T-cell (primary cell): ENCODE results near the gene CDK9. TPM values are rescaled to one million over a fixed set of nuclear protein-coding genes. Genes with fewer than 3 reads are reported as not detected.
"Not testable (repeated sequence)": the region's sequence is repeated elsewhere in the genome, so short reads cannot be mapped to it uniquely, and the experiment has no call there.

ENCODE experiments used
- ATAC-seq, 4 experiments: fragments of 200-7000 bp in 3 of 4; fragments of 150-1000 bp in 1 of 4; cut with Tn5 transposase; replicated peaks in 1 of 4; 1 replicate in 3 of 4; 2 replicates in 1 of 4; pipeline ENCODE4 v1.10.0; 2021; ENCODE audit warnings: moderate library complexity in 3 of 4, mild to moderate bottlenecking in 2 of 4, moderate number of reproducible peaks in 1 of 4
- CTCF ChIA-PET, 2 donors: fragments of 300-600 bp; sonication (Branson Sonifier 250); formaldehyde crosslinking; loops; one replicate each; lab custom pipeline; 2022; ENCODE audit warnings: antibody characterized with exemption in 2 of 2; lab: Charles Lee
- POLR2A ChIA-PET, 2 donors: fragments of 300-600 bp; sonication (Branson Sonifier 250); formaldehyde crosslinking; loops; one replicate each; lab custom pipeline; 2022; ENCODE audit warnings: antibody characterized with exemption in 2 of 2; lab: Charles Lee
- DNase-seq, 35 experiments: peaks; one replicate each; pipeline versions ENCODE4 v3.0.0 to v3.0.0-alpha.2; 2013 to 2023
- H3K27ac ChIP-seq: one replicate; pipeline ENCODE4 v1.5.1; 2013; ENCODE audit warnings: low read length
- H3K27me3 ChIP-seq, 2 experiments: replicated peaks in 1 of 2; 1 replicate in 1 of 2; 2 replicates in 1 of 2; pipeline versions ENCODE4 v1.6.1 to v1.7.0; 2013; ENCODE audit warnings: low read length in 1 of 2, mixed read lengths in 1 of 2; ENCODE audit not compliant: control insufficient read depth in 2 of 2, insufficient read depth in 2 of 2; ENCODE audit errors: extremely low read depth in 1 of 2
- H3K36me3 ChIP-seq, 2 donors: 1 replicate in 1 of 2; 2 replicates in 1 of 2; pipeline versions ENCODE4 v1.6.1 to v1.7.0; 2013; ENCODE audit warnings: low read length in 1 of 2; ENCODE audit not compliant: control insufficient read depth in 2 of 2, insufficient read depth in 1 of 2; ENCODE audit errors: extremely low read depth in 1 of 2
- H3K4me1 ChIP-seq, 2 experiments: 1 replicate in 1 of 2; 2 replicates in 1 of 2; pipeline versions ENCODE4 v1.6.1 to v1.7.0; 2013; ENCODE audit warnings: low read length in 2 of 2, mixed read lengths in 1 of 2; ENCODE audit not compliant: insufficient read depth in 2 of 2, control insufficient read depth in 1 of 2; ENCODE audit errors: extremely low read depth in 1 of 2
- H3K4me3 ChIP-seq, 2 donors: 1 replicate in 1 of 2; 2 replicates in 1 of 2; pipeline versions ENCODE4 v1.5.1 to v1.7.0; 2013; ENCODE audit warnings: mild to moderate bottlenecking in 2 of 2, low read length in 1 of 2, moderate library complexity in 1 of 2; ENCODE audit not compliant: control insufficient read depth in 1 of 2; ENCODE audit errors: extremely low read depth in 1 of 2
- H3K9me3 ChIP-seq: 2 replicates; pipeline ENCODE4 v1.7.0; 2013
- H3K27ac Mint-ChIP-seq, 2 donors: one replicate each; pipeline ENCODE4 v1.8.0; 2020 to 2021; ENCODE audit warnings: mild to moderate bottlenecking in 2 of 2, mixed read lengths in 2 of 2
- H3K27me3 Mint-ChIP-seq, 2 donors: one replicate each; pipeline ENCODE4 v1.8.0; 2021 to 2022; ENCODE audit warnings: mixed read lengths in 2 of 2
- H3K36me3 Mint-ChIP-seq: one replicate; pipeline ENCODE4 v1.8.0; 2021; ENCODE audit warnings: mixed read lengths
- H3K4me1 Mint-ChIP-seq, 3 donors: one replicate each; pipeline ENCODE4 v1.8.0; 2020 to 2022; ENCODE audit warnings: mixed read lengths in 3 of 3, mild to moderate bottlenecking in 1 of 3
- H3K4me3 Mint-ChIP-seq, 3 donors: one replicate each; pipeline ENCODE4 v1.8.0; 2020 to 2022; ENCODE audit warnings: mild to moderate bottlenecking in 3 of 3, mixed read lengths in 3 of 3, moderate library complexity in 3 of 3
- H3K9me3 Mint-ChIP-seq, 3 donors: one replicate each; pipeline ENCODE4 v1.8.0; 2020 to 2022; ENCODE audit warnings: mixed read lengths in 3 of 3
- WGBS: methylation state at CpG from one replicate; pipeline ENCODE4 v1.1.5; 2013; ENCODE audit warnings: missing lambda C conversion rate; ENCODE audit not compliant: insufficient coverage; 5-methylcytosine and 5-hydroxymethylcytosine counted together
- total RNA-seq, 35 experiments: library from RNA in 6 of 35; stranded (reverse) in 6 of 35; fragments of 120-200 nt in 1 of 35; gene quantifications; one replicate each; pipeline versions ENCODE4 v1.2.1 to v1.2.4 and lab custom pipeline; 2013 to 2026

The CDK9 gene
- total RNA-seq, 5 donors from 2014 or later (not counting 1 experiment from before 2014, with no cell fraction given), result 108 to 159 (median 147) TPM

GRCh38 chr9:127829205-127829906, 43.5 kb downstream of the CDK9 start:
- peaks cover 7 to 16% (median 10%) of the 10 kb centered on the region in 3 donors for H3K4me1 Mint-ChIP-seq
- H3K4me3 Mint-ChIP-seq, result no peak overlapping the region
- ATAC-seq, result no peak
- Histone ChIP-seq H3K27me3 (peaks cover 0 to 6% of the 10 kb centered on the region in 2 experiments), H3K9me3 (no peaks in the 10 kb centered on the region), H3K27ac (no peak overlapping the region), H3K4me3 (no peak overlapping the region), H3K4me1 (peaks cover 2 to 5% of the 10 kb centered on the region in 2 experiments), H3K36me3 (peaks cover 0 to 5% of the 10 kb centered on the region in 2 donors)
- peaks cover 3% of the 10 kb centered on the region for H3K36me3 Mint-ChIP-seq
- no peak for DNase-seq
- 83% methylated on average over 4 of the region's 6 CpGs for WGBS
- H3K27ac Mint-ChIP-seq, result peak overlapping the region; percentile 6 to 70
- H3K27me3 Mint-ChIP-seq, result no peaks in the 10 kb centered on the region
- H3K9me3 Mint-ChIP-seq, result no peaks in the 10 kb centered on the region
- CTCF ChIA-PET, result no interaction called here
- POLR2A ChIA-PET, result no interaction called here

GRCh38 chr9:127832248-127832647, 46.4 kb downstream of the CDK9 start:
- Mint-ChIP-seq H3K27me3 (no peaks in the 10 kb centered on the region), H3K4me1 (peaks cover 7 to 13% (median 10%) of the 10 kb centered on the region in 3 donors), H3K9me3 (no peaks in the 10 kb centered on the region), H3K27ac (peak overlapping the region; percentile 79 to 85), H3K4me3 (peak overlapping the region in 2 of 3 donors; percentile 18 to 64), H3K36me3 (no peaks in the 10 kb centered on the region)
- CTCF ChIA-PET, result no interaction called here
- Histone ChIP-seq H3K27me3 (peaks cover 0 to 8% of the 10 kb centered on the region in 2 experiments), H3K4me1 (peaks cover 2 to 5% of the 10 kb centered on the region in 2 experiments), H3K4me3 (no peak overlapping the region), H3K27ac (no peak overlapping the region), H3K36me3 (no peaks in the 10 kb centered on the region), H3K9me3 (no peaks in the 10 kb centered on the region)
- POLR2A ChIA-PET, result no interaction called here
- WGBS, result 75% methylated on average over 2 of the region's 7 CpGs
- ATAC-seq, result peak; percentile 52 to 73 (median 66)
- peak in 10 of 35 experiments; percentile 8 to 34 (median 14) for DNase-seq

- Histone ChIP-seq H3K9me3 (no peaks in the 10 kb centered on the region), H3K27ac (no peak overlapping the region), H3K27me3 (peaks cover 0 to 9% of the 10 kb centered on the region in 2 experiments), H3K4me1 (peaks cover 2 to 5% of the 10 kb centered on the region in 2 experiments), H3K36me3 (no peaks in the 10 kb centered on the region), H3K4me3 (no peak overlapping the region)
- H3K4me3 Mint-ChIP-seq, result no peak overlapping the region
- ATAC-seq (no peak), DNase-seq (no peak)
- POLR2A ChIA-PET, result interaction anchor here in 1 of 2 donors (0.6 kb wide), 1 partner anchor 98 kb away, joined by 3 read pairs; no protein-coding TSS in a partner anchor
- H3K27ac Mint-ChIP-seq, result peak overlapping the region in 1 of 2 donors; percentile 28
- WGBS, result 71% methylated on average over 1 of the region's 1 CpG
- CTCF ChIA-PET, result no interaction called here
- H3K9me3 Mint-ChIP-seq, result no peaks in the 10 kb centered on the region
- H3K27me3 Mint-ChIP-seq, result no peaks in the 10 kb centered on the region
- H3K4me1 Mint-ChIP-seq, result peaks cover 7 to 13% (median 10%) of the 10 kb centered on the region in 3 donors
- no peaks in the 10 kb centered on the region for H3K36me3 Mint-ChIP-seq
These were observed 47.7 kb downstream of the CDK9 start for GRCh38 chr9:127833555-127833954.

GRCh38 chr9:127835991-127836516, 50.2 kb downstream of the CDK9 start:
- H3K9me3 Mint-ChIP-seq, result no peaks in the 10 kb centered on the region
- no peak overlapping the region for H3K4me3 Mint-ChIP-seq
- H3K27me3 ChIP-seq, result peaks cover 0 to 8% of the 10 kb centered on the region in 2 experiments
- H3K4me1 Mint-ChIP-seq, result peaks cover 7 to 11% (median 10%) of the 10 kb centered on the region in 3 donors
- POLR2A ChIA-PET, result no interaction called here
- DNase-seq (peak in 1 of 35 experiments; percentile 24), ATAC-seq (no peak)
- no peaks in the 10 kb centered on the region for H3K27me3 Mint-ChIP-seq
- no peak overlapping the region for H3K27ac ChIP-seq
- H3K4me3 ChIP-seq, result no peak overlapping the region
- CTCF ChIA-PET, result no interaction called here
- peaks cover 0 to 4% of the 10 kb centered on the region in 2 donors for H3K36me3 ChIP-seq
- peaks cover 2 to 5% of the 10 kb centered on the region in 2 experiments for H3K4me1 ChIP-seq
- peaks cover 3% of the 10 kb centered on the region for H3K36me3 Mint-ChIP-seq
- H3K27ac Mint-ChIP-seq, result no peak overlapping the region
- WGBS, result 75% methylated on average over 9 of the region's 17 CpGs
- H3K9me3 ChIP-seq, result no peaks in the 10 kb centered on the region

- 100% methylated on average over 3 of the region's 3 CpGs for WGBS
- H3K27me3 Mint-ChIP-seq, H3K9me3 Mint-ChIP-seq, H3K27ac ChIP-seq, POLR2A ChIA-PET, ATAC-seq, H3K27ac Mint-ChIP-seq, H3K4me3 Mint-ChIP-seq, H3K4me3 ChIP-seq, DNase-seq, H3K4me1 ChIP-seq, H3K36me3 Mint-ChIP-seq, H3K27me3 ChIP-seq, H3K9me3 ChIP-seq, H3K36me3 ChIP-seq: not testable (repeated sequence)
- peaks cover 7 to 11% (median 10%) of the 10 kb centered on the region in 3 donors for H3K4me1 Mint-ChIP-seq
- CTCF ChIA-PET, result interaction anchor here in 1 of 2 donors (0.6 kb wide), 1 partner anchor 102 kb away, joined by 3 read pairs; no protein-coding TSS in a partner anchor
These were observed 50.7 kb downstream of the CDK9 start for GRCh38 chr9:127836561-127836960.

- Histone ChIP-seq H3K4me1 (peaks cover 2% of the 10 kb centered on the region in 2 experiments), H3K9me3 (no peaks in the 10 kb centered on the region), H3K27ac (no peak overlapping the region), H3K36me3 (peaks cover 4 to 6% of the 10 kb centered on the region in 2 donors), H3K4me3 (no peak overlapping the region), H3K27me3 (peaks cover 0 to 8% of the 10 kb centered on the region in 2 experiments)
- Mint-ChIP-seq H3K4me3 (no peak overlapping the region), H3K4me1 (peaks cover 3 to 8% (median 8%) of the 10 kb centered on the region in 3 donors), H3K9me3 (no peaks in the 10 kb centered on the region), H3K36me3 (peaks cover 3% of the 10 kb centered on the region), H3K27ac (no peak overlapping the region), H3K27me3 (no peaks in the 10 kb centered on the region)
- POLR2A ChIA-PET, result no interaction called here
- ATAC-seq, result no peak
- DNase-seq, result no peak
- WGBS, result 67% methylated on average over 4 of the region's 4 CpGs
- CTCF ChIA-PET, result interaction anchor here in 1 of 2 donors (0.6 kb wide), 1 partner anchor 103 kb away, joined by 3 read pairs; no protein-coding TSS in a partner anchor
These were observed 51.5 kb downstream of the CDK9 start for GRCh38 chr9:127837346-127837745.
